ENCODE measurements around the gene ASPN. TPM values are rescaled to one million over a fixed set of nuclear protein-coding genes. Genes with fewer than 3 reads are reported as not detected.

Gene ASPN
- total RNA-seq, 1 donor, result 65.8 TPM

DNA sequence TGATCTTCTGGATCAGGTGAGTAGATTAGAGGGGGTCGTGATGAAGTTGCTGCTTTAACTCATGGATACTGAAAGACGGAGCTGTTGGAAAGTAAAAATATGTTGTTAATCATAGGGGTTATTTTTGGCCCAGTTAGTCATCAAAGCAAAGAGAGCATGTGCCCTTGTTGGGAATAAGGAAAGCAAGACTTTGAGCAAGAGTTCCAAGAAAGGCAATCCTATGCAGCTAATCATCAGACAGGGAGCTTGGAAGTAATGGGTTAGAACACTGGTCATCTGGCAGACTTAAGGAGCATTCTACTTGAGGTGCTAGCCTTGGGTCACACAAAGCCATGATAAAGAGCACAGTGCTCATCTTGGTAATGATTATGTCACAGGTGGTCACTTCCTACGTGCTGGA lies 18.3 kb downstream of the ASPN start:
- TF ChIP-seq, protein P1, sequence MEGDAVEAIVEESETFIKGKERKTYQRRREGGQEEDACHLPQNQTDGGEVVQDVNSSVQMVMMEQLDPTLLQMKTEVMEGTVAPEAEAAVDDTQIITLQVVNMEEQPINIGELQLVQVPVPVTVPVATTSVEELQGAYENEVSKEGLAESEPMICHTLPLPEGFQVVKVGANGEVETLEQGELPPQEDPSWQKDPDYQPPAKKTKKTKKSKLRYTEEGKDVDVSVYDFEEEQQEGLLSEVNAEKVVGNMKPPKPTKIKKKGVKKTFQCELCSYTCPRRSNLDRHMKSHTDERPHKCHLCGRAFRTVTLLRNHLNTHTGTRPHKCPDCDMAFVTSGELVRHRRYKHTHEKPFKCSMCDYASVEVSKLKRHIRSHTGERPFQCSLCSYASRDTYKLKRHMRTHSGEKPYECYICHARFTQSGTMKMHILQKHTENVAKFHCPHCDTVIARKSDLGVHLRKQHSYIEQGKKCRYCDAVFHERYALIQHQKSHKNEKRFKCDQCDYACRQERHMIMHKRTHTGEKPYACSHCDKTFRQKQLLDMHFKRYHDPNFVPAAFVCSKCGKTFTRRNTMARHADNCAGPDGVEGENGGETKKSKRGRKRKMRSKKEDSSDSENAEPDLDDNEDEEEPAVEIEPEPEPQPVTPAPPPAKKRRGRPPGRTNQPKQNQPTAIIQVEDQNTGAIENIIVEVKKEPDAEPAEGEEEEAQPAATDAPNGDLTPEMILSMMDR (IDR thresholded peaks at IDR 0.05; ENCODE audit: insufficient read depth, low read length), result no peak
- DNase-seq (ENCODE audit: low read depth), result peak; percentile 94
- no peak overlapping the region for H3K4me3 ChIP-seq (ENCODE audit: low read depth, low read length)

DNA sequence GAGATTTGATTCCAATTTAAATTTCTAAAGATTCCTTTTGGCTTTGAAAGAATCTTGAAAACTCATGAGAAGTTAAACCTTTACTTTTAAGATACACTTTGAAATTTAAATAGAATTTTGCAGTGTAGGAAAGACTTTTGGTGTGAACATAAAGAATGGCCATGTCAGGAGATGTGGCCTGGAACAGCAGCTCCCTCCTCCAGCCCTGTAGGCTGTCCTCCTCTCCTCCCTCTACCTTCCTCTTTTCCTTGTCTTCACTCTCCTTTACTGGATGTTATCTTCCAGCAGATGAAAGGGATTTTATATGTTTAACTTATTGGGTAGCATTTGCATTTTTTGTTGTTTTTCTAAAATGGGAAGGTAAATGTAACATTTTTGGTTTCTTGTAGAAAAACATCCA lies 18.9 kb downstream of the ASPN start:
- TF ChIP-seq, protein P1 (IDR thresholded peaks at IDR 0.05; ENCODE audit: insufficient read depth, low read length), result no peak
- DNase-seq (ENCODE audit: low read depth), result no peak
- no peak overlapping the region for H3K4me3 ChIP-seq (ENCODE audit: low read depth, low read length)

DNA sequence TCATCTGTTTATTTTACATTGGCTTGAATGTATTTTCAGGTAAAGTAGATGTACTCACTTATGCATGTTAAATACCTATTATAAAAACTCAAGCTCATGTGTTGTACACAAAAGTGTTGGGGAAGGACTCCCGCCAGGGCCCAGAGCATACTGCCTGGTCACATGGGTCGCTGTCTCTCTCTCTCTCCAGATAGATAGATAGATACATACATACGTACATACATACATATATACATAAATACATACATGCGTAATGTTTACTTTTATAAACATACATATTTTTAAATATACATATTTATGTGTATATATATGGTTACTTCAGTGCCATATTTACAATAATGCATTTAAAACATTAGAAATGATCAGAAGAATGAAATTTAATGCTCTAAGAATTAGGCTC lies 24.7 kb downstream of the ASPN start:
- no peak overlapping the region for H3K4me3 ChIP-seq (ENCODE audit: low read depth, low read length)
- TF ChIP-seq, protein P1 (IDR thresholded peaks at IDR 0.05; ENCODE audit: insufficient read depth, low read length), result no peak
- no peak for DNase-seq (ENCODE audit: low read depth)

DNA sequence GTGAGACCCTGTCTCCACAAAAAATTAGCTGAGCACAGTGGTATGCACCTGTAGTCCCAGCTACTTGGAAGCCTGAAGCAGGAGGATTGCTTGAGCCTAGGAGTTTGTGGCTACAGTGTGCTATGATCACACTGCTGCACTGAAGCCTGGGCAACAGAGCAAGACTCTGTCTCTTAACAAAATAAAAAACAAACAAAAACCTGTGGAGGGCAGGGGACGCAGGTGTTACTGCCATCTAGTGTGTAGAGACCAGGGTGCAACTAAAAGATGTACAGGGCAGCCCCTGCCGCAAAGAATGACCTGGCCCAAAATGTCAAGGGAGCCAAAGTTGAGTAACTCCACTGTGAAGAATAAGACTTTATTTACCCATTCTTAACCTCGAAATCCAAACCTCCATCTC lies 27.1 kb downstream of the ASPN start:
- no peak overlapping the region for H3K4me3 ChIP-seq (ENCODE audit: low read depth, low read length)
- no peak for DNase-seq (ENCODE audit: low read depth)
- TF ChIP-seq, protein P1 (IDR thresholded peaks at IDR 0.05; ENCODE audit: insufficient read depth, low read length), result peak; percentile 28

DNA sequence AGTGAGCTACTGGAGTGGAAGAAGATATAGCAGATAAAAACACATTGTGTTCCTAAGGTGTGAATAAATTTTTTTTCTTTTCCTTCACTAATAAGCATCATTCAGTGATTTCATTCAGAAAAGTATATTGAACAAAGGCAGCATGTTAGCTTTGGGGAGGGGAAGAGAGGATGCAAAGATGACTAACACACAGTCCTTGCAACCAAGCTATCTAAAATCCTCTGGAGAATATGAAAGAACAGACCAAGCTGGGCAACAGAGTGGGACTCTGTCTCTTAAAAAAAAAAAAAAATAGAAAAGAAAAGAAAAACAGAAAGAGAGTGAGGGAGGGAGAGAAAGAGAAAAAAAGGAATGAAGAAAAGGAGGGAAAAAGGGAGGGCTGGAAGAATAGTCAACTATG lies 35.8 kb downstream of the ASPN start:
- TF ChIP-seq, protein P1 (IDR thresholded peaks at IDR 0.05; ENCODE audit: insufficient read depth, low read length), result no peak
- peak; percentile 18 for DNase-seq (ENCODE audit: low read depth)
- H3K4me3 ChIP-seq (ENCODE audit: low read depth, low read length), result no peak overlapping the region

DNA sequence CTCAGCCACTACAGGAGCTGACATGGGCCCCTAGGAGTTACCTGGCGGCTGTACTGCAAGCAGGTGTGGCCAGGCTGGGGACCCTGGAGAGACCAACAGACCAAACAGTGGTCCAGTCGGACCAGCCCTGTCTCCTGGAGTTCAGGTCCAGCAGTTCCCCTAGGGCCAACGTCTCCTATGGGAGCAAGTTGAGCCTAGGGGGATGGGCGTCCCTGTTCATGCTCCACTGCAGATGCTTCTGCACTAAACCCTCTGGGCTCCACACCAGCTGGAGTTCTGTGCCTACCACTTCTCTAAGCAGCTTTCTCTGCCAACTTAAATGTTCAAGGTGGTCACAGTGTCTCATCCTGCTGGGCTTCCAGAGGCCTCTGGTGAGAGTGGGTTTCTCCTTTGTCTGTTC lies 37.5 kb downstream of the ASPN start:
- no peak overlapping the region for H3K4me3 ChIP-seq (ENCODE audit: low read depth, low read length)
- TF ChIP-seq, protein P1 (IDR thresholded peaks at IDR 0.05; ENCODE audit: insufficient read depth, low read length), result no peak
- no peak for DNase-seq (ENCODE audit: low read depth)

DNA sequence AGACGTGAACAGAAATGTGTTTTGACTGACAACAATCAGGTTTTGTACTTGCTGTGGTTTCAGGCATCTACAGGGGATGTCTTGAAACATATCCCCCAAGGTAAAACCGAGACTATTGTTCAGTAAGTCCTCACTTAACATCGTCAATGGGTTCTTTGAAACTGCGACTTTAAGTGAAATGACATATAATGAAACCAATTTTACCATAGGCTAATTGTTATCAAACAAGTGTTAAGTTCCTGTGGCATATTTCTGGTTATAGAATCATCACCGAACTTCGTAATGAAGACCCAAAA lies 41.6 kb downstream of the ASPN start:
- DNase-seq (ENCODE audit: low read depth), result no peak
- TF ChIP-seq, protein P1 (IDR thresholded peaks at IDR 0.05; ENCODE audit: insufficient read depth, low read length), result no peak
- no peak overlapping the region for H3K4me3 ChIP-seq (ENCODE audit: low read depth, low read length)

Data from fibroblast of the aortic adventitia (primary cell).